NCI-H146 treated with DMSO at 0.1 percent for 48 hours (cell line): ENCODE results near the gene PEMT.
A peak's percentile ranks its signal among the peaks of the same experiment; 100 is the strongest.

Experiments used
- DNase-seq: peaks from one replicate; lab custom pipeline; 2025; ENCODE audit not compliant: unreplicated experiment; lab: John Stamatoyannopoulos, UW

The PEMT gene

GRCh38 chr17:17537311-17538099 is 54.0 kb downstream of the PEMT start:
- DNase-seq: peak; percentile 20

- no peak for DNase-seq
Measured at GRCh38 chr17:17536702-17537101, 54.8 kb downstream of the PEMT start.

- no peak for DNase-seq
Measured at GRCh38 chr17:17535957-17536356, 55.6 kb downstream of the PEMT start.

GRCh38 chr17:17533901-17534441 is 57.5 kb downstream of the PEMT start:
- DNase-seq: no peak

- no peak for DNase-seq
Measured at GRCh38 chr17:17532991-17533390, 58.5 kb downstream of the PEMT start.

GRCh38 chr17:17531156-17531555 is 60.4 kb downstream of the PEMT start:
- DNase-seq: no peak

GRCh38 chr17:17528696-17529652 is 62.5 kb downstream of the PEMT start:
- DNase-seq: no peak

- DNase-seq: no peak
Measured at GRCh38 chr17:17527956-17528500, 63.5 kb downstream of the PEMT start.

GRCh38 chr17:17527534-17527933 is 64.0 kb downstream of the PEMT start:
- no peak for DNase-seq

- DNase-seq: no peak
Measured at GRCh38 chr17:17526369-17526768, 65.1 kb downstream of the PEMT start.

- DNase-seq: no peak
Measured at GRCh38 chr17:17525956-17526355, 65.6 kb downstream of the PEMT start.

- DNase-seq: peak; percentile 72
Measured at GRCh38 chr17:17525311-17525710, 66.2 kb downstream of the PEMT start.

GRCh38 chr17:17523731-17524490 is 67.6 kb downstream of the PEMT start:
- no peak for DNase-seq

- peak; percentile 66 for DNase-seq
Measured at GRCh38 chr17:17523001-17523730, 68.3 kb downstream of the PEMT start.

- no peak for DNase-seq
Measured at GRCh38 chr17:17520599-17521232, 70.8 kb downstream of the PEMT start.

- no peak for DNase-seq
Measured at GRCh38 chr17:17519886-17520285, 71.6 kb downstream of the PEMT start.

GRCh38 chr17:17518951-17519350 is 72.6 kb downstream of the PEMT start:
- no peak for DNase-seq

GRCh38 chr17:17518014-17518413 is 73.5 kb downstream of the PEMT start:
- DNase-seq: no peak

- DNase-seq: no peak
Measured at GRCh38 chr17:17516941-17517720, 74.4 kb downstream of the PEMT start.
